Sigmoid colon (tissue), 3 donors: ENCODE results near the gene KLK12.

Experiments
- POLR2A ChIP-seq, 2 donors: fragments of 450-650 bp; IDR thresholded peaks; one replicate each; pipeline ENCODE4 v1.6.1; 2016; ENCODE audit warnings: antibody characterized with exemption in 2 of 2, mild to moderate bottlenecking in 2 of 2, moderate library complexity in 2 of 2
- TF ChIP-seq, protein P1 (sequence below), 4 experiments: fragments of 450-650 bp in 3 of 4; fragments of 200-600 bp in 1 of 4; IDR thresholded peaks; one replicate each; pipeline ENCODE4 v1.5.1; 2016 to 2019; ENCODE audit warnings: antibody characterized with exemption in 4 of 4, mild to moderate bottlenecking in 3 of 4, moderate library complexity in 2 of 4

DNA sequence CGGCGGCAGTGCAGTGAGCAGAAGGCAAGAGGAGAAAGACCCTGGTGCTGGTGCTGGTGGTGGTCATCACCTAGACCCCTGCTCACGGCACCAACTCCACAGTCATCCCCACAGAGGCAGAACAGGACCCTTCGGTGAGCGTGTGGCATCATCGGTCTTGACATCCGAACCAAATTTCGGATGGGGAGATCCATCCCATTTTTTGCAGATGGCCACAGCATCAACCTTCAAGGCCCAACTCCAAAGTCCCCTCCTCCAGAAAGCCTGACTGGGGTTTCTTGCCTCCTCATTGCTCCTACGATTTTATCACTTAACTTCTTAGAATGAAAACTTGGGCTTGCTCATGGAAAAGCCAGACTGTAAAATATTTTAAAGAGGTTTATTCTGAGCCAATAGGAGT is 8.7 kb upstream of the KLK12 start:
- TF ChIP-seq, protein P1, sequence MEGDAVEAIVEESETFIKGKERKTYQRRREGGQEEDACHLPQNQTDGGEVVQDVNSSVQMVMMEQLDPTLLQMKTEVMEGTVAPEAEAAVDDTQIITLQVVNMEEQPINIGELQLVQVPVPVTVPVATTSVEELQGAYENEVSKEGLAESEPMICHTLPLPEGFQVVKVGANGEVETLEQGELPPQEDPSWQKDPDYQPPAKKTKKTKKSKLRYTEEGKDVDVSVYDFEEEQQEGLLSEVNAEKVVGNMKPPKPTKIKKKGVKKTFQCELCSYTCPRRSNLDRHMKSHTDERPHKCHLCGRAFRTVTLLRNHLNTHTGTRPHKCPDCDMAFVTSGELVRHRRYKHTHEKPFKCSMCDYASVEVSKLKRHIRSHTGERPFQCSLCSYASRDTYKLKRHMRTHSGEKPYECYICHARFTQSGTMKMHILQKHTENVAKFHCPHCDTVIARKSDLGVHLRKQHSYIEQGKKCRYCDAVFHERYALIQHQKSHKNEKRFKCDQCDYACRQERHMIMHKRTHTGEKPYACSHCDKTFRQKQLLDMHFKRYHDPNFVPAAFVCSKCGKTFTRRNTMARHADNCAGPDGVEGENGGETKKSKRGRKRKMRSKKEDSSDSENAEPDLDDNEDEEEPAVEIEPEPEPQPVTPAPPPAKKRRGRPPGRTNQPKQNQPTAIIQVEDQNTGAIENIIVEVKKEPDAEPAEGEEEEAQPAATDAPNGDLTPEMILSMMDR (IDR thresholded peaks at IDR 0.05): no peak
- TF ChIP-seq POLR2A (IDR thresholded peaks at IDR 0.05): no peak
